ENCODE results near the gene ANKRD11. TPM values are rescaled to one million over a fixed set of nuclear protein-coding genes. Genes with fewer than 3 reads are reported as not detected.
"Not testable (repeated sequence)": the region's sequence is repeated elsewhere in the genome, so short reads cannot be mapped to it uniquely, and the experiment has no call there.

ANKRD11 gene
- total and polyA plus RNA-seq, 7 experiments from 2014 or later, result 8.7 to 254 (median 239) TPM

DNA sequence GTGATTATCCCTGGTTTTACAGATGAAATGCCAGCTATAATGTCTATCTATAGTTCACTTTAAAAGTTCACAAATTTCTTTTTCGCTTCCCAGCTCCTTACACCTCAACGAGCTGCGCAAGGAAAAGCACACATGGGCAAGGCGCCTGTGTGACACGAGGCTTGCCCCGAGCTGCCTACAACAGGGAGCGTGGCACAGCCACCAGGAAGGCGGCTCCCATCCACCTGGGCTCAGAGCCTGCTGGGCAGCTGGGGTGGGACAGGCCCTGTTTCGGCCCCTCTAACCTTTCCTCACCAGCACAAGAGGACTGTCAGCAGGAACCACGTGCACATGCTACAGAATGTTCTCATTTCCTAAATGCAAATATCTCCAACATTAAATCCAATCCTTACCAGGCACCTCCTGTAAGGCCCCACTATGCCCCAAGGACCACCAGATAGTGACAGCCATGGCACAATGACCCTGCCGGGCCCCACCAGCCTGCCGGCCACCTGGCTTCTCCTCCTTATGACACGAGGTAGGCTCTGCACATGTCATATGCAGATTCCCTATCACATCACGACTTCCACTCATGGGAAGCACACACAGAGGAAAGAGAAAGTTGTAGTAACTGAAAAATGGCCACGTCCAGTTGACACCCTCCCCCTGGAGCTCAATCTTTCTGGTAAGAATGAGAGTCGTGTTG is 180.8 kb downstream of the ANKRD11 start:
- ATAC-seq (no peak), DNase-seq (no peak)
- Histone ChIP-seq H3K36me3 (ENCODE audit: control insufficient read depth in 2 of 3, insufficient read depth in 3 of 3, low read length in 3 of 3) (peaks cover 0 to 28% (median 0%) of the 10 kb centered on the region in 3 experiments), H3K27ac (ENCODE audit: low read depth, low read length) (no peak overlapping the region), H3K9me3 (ENCODE audit: control insufficient read depth in 2 of 3, low read length in 3 of 3) (no peaks in the 10 kb centered on the region), H3K27me3 (ENCODE audit: control insufficient read depth in 2 of 2, insufficient read depth in 2 of 2, low read length in 2 of 2) (no peaks in the 10 kb centered on the region), H3K4me1 (ENCODE audit: control insufficient read depth in 2 of 2, insufficient read depth in 2 of 2, low read length in 2 of 2) (peaks cover 41 to 43% of the 10 kb centered on the region in 2 donors), H3K4me3 (ENCODE audit: low read length) (no peak overlapping the region)
- Mint-ChIP-seq H3K36me3 (peaks cover 0 to 14% (median 6%) of the 10 kb centered on the region in 5 donors), H3K27ac (peak overlapping the region in 6 of 9 donors; percentile 4 to 71 (median 54)), H3K27me3 (no peaks in the 10 kb centered on the region), H3K4me3 (no peak overlapping the region), H3K4me1 (peaks cover 44 to 77% (median 63%) of the 10 kb centered on the region in 7 donors), H3K9me3 (peaks cover 0 to 3% (median 0%) of the 10 kb centered on the region in 11 donors)
- CTCF ChIA-PET, result interaction anchor here (0.6 to 1.0 kb wide), 2 partner anchors 12 to 117 kb away, joined by 4 to 7 read pairs; no protein-coding TSS in a partner anchor
- POLR2A ChIA-PET, result interaction anchor here (0.6 to 0.9 kb wide), 2 partner anchors 13 to 198 kb away, joined by 3 read pairs; no protein-coding TSS in a partner anchor
- intact Hi-C loops (cut with micrococcal nuclease), result no loop called here

DNA sequence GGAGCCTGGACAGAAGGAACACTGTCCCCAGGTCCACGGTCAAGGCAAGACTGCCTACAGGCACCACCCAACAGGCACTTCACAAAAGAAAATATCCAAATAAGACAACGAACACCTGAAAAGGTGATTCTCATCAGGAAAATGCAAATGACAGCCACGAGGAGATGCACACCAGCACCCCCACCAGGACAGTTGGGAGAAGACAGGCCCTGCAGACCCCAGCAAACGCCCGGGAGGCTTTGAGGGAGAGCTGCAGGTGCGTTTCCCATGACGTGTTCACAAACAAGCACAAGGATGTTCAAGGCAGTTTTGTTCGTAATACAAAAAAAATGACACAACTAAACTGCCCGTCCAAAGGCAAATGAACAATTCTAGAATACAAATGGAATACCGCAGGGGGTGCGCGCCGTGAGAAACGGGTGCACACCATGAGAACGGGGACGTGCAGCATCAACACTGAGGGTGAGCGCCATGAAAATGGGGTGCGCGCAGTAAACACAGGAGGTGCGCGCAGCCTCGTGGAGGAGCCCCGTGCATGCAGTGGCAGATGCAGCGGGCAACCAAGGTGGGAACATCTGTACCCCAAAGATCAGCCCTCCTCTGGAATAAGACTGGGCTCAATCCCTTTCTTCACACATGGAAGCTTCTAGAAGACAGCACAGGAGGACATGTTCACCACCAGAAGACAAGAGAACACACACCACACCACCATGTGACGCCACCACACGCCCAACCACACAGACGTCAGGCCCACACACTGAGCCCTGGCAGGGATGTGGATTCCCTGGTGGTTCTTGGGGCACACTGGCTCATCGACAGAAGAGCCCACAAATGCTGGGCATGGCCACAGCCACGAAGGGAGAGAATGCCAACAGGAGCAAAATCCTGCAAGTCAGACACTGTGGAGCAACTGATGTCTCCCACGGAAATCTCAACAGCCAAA is 181.7 kb downstream of the ANKRD11 start:
- ChIA-PET CTCF (interaction anchor here (0.6 to 1.0 kb wide), 2 partner anchors 13 to 118 kb away, joined by 4 to 7 read pairs; no protein-coding TSS in a partner anchor), POLR2A (interaction anchor here (0.9 to 1.1 kb wide), 2 partner anchors 8 to 199 kb away, joined by 3 read pairs; no protein-coding TSS in a partner anchor)
- Histone ChIP-seq H3K9me3 (ENCODE audit: control insufficient read depth in 2 of 3, low read length in 3 of 3) (no peaks in the 10 kb centered on the region), H3K4me3 (ENCODE audit: low read length) (no peak overlapping the region), H3K36me3 (ENCODE audit: control insufficient read depth in 2 of 3, insufficient read depth in 3 of 3, low read length in 3 of 3) (peaks cover 0 to 37% (median 8%) of the 10 kb centered on the region in 3 experiments), H3K27me3 (ENCODE audit: control insufficient read depth in 2 of 2, insufficient read depth in 2 of 2, low read length in 2 of 2) (no peaks in the 10 kb centered on the region), H3K4me1 (ENCODE audit: control insufficient read depth in 2 of 2, insufficient read depth in 2 of 2, low read length in 2 of 2) (peaks cover 32 to 40% of the 10 kb centered on the region in 2 donors), H3K27ac (ENCODE audit: low read depth, low read length) (no peak overlapping the region)
- peak; percentile 70 for ATAC-seq
- Mint-ChIP-seq H3K4me3 (peak overlapping the region in 6 of 10 donors; percentile 21 to 62 (median 30)), H3K36me3 (peaks cover 3 to 23% (median 15%) of the 10 kb centered on the region in 5 donors), H3K4me1 (peaks cover 42 to 77% (median 63%) of the 10 kb centered on the region in 7 donors), H3K27ac (peak overlapping the region; percentile 46 to 85 (median 67)), H3K27me3 (no peaks in the 10 kb centered on the region), H3K9me3 (peaks cover 0 to 3% (median 0%) of the 10 kb centered on the region in 11 donors)
- DNase-seq, result peak in 7 of 9 donors; percentile 29 to 43 (median 34)
- intact Hi-C loops (cut with micrococcal nuclease), result no loop called here

DNA sequence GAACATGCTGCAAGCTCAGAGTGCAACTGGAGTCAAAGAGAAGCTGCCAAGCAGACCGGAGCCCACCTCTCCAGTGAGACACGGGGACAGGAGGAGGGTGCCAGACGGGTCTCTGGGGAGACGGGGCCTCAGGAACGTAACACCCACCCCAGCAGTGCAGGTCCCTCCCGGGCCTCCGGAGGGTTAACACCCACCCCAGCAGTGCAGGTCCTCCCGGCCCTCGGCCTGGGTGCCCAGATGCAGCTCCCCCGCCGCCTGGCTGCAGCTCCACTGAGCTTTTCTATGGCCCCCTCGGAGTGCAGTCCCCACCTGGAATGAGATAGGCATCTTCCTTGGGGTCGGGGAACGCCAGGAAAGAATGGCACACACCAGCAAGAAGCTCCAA is 182.9 kb downstream of the ANKRD11 start:
- peak overlapping the region in 1 of 9 donors; percentile 46 for H3K27ac Mint-ChIP-seq
- peaks cover 41 to 73% (median 66%) of the 10 kb centered on the region in 7 donors for H3K4me1 Mint-ChIP-seq
- Histone ChIP-seq H3K9me3 (ENCODE audit: control insufficient read depth in 2 of 3, low read length in 3 of 3) (no peaks in the 10 kb centered on the region), H3K36me3 (ENCODE audit: control insufficient read depth in 2 of 3, insufficient read depth in 3 of 3, low read length in 3 of 3) (peaks cover 0 to 39% (median 17%) of the 10 kb centered on the region in 3 experiments), H3K4me1 (ENCODE audit: control insufficient read depth in 2 of 2, insufficient read depth in 2 of 2, low read length in 2 of 2) (peaks cover 21 to 40% of the 10 kb centered on the region in 2 donors), H3K27ac (ENCODE audit: low read depth, low read length) (no peak overlapping the region), H3K4me3 (ENCODE audit: low read length) (no peak overlapping the region), H3K27me3 (ENCODE audit: control insufficient read depth in 2 of 2, insufficient read depth in 2 of 2, low read length in 2 of 2) (no peaks in the 10 kb centered on the region)
- ATAC-seq (no peak), DNase-seq (no peak)
- POLR2A ChIA-PET, result interaction anchor here (1.1 kb wide), 1 partner anchor 9 kb away, joined by 3 read pairs; no protein-coding TSS in a partner anchor
- H3K4me3 Mint-ChIP-seq, result peak overlapping the region in 3 of 10 donors; percentile 18 to 48 (median 30)
- H3K27me3 Mint-ChIP-seq, result no peaks in the 10 kb centered on the region
- CTCF ChIA-PET, result interaction anchor here (1.5 kb wide), 1 partner anchor 25 kb away, joined by 4 read pairs; no protein-coding TSS in a partner anchor
- intact Hi-C loops (cut with micrococcal nuclease), result no loop called here
- H3K36me3 Mint-ChIP-seq, result peaks cover 3 to 30% (median 15%) of the 10 kb centered on the region in 5 donors
- peaks cover 0 to 3% (median 0%) of the 10 kb centered on the region in 11 donors for H3K9me3 Mint-ChIP-seq

DNA sequence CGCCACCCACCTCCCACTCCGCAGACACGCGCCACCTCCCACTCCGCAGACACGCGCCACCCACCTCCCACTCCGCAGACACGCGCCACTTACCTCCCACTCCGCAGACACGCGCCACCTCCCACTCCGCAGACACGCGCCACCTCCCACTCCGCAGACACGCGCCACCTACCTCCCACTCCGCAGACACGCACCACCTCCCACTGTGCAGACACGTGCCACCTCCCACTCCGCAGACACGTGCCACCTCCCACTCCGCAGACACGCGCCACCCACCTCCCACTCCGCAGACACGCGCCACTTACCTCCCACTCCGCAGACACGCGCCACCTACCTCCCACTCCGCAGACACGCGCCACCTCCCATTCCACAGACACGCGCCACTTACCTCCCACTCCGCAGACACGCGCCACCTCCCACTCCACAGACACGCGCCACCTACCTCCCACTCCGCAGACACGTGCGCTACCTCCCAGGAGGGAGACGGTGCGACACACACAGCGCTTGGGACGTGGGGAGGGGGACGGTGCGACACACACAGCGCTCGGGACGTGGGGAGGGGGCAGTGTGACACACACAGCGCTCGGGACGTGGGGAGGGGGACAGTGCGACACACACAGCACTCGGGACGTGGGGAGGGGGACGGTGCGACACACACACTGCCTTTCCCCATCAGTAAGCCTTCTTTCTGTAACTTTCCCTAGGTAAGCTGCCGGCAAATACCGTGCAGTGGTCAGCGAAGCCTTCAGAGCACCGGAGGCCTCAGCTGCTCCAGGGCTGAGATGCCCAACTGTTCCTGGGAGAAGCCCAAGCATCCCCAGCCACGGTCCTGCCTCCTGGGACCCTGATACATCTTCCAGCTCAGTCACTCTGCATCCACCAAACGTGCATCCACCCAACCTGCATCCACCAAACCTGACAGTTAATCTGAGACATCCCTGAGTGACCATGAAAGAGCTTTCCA is 183.6 kb downstream of the ANKRD11 start:
- H3K27me3 Mint-ChIP-seq; H3K27ac ChIP-seq (ENCODE audit: low read depth, low read length); H3K9me3 ChIP-seq (ENCODE audit: control insufficient read depth in 2 of 3, low read length in 3 of 3); DNase-seq; POLR2A ChIA-PET; H3K27ac Mint-ChIP-seq; H3K27me3 ChIP-seq (ENCODE audit: control insufficient read depth in 2 of 2, insufficient read depth in 2 of 2, low read length in 2 of 2); H3K9me3 Mint-ChIP-seq; ATAC-seq; H3K4me3 ChIP-seq (ENCODE audit: low read length); intact Hi-C loops (cut with micrococcal nuclease): not testable (repeated sequence)
- H3K4me1 ChIP-seq (ENCODE audit: control insufficient read depth in 2 of 2, insufficient read depth in 2 of 2, low read length in 2 of 2), result peaks cover 21 to 40% of the 10 kb centered on the region in 2 donors
- peaks cover 41 to 69% (median 64%) of the 10 kb centered on the region in 7 donors for H3K4me1 Mint-ChIP-seq
- H3K36me3 ChIP-seq (ENCODE audit: control insufficient read depth in 2 of 3, insufficient read depth in 3 of 3, low read length in 3 of 3), result peaks cover 0 to 39% (median 17%) of the 10 kb centered on the region in 3 experiments
- peak overlapping the region in 2 of 10 donors; percentile 18 to 48 for H3K4me3 Mint-ChIP-seq
- H3K36me3 Mint-ChIP-seq, result peaks cover 3 to 30% (median 15%) of the 10 kb centered on the region in 5 donors
- CTCF ChIA-PET, result interaction anchor here (1.5 kb wide), 1 partner anchor 26 kb away, joined by 4 read pairs; no protein-coding TSS in a partner anchor

DNA sequence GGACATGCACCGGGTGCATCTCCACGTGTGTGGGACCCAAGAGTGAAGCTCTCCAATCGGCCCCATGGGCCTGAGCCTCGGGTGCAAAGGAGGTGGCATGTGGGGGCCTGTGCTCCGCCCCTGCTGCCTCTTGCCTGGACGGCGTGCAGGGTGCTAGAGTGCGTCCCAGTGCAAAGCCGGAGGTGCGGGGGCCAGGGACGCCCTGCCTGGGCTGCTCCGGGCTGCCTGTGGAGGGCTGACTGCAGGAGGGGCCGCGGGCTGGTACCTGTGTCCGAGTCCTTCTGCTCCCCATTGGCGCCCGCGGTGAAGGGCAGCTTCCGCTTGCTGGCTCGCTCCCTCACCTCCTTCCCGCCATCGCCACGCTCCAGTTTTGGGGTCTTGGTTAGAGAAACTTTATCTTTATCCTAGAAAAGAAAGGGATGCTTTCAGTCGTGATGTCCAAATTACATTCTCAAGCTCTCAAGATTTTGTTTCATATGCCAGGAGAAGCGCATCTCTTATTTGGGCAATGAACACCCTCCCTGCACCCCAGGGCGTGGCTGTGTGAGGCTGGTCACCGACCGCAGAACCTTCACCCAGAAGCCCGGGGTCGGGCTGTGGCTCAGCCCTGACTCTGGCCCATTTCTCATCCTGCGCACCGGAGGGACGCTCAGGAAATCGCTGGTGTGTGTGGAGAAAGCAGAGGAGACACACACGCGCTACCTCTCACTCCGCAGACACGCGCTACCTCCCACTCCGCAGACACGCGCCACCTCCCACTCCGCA is 185.2 kb downstream of the ANKRD11 start:
- CTCF ChIA-PET, result no interaction called here
- Histone ChIP-seq H3K9me3 (ENCODE audit: control insufficient read depth in 2 of 3, low read length in 3 of 3) (no peaks in the 10 kb centered on the region), H3K36me3 (ENCODE audit: control insufficient read depth in 2 of 3, insufficient read depth in 3 of 3, low read length in 3 of 3) (peaks cover 0 to 56% (median 17%) of the 10 kb centered on the region in 3 experiments), H3K4me1 (ENCODE audit: control insufficient read depth in 2 of 2, insufficient read depth in 2 of 2, low read length in 2 of 2) (peaks cover 21 to 38% of the 10 kb centered on the region in 2 donors), H3K27me3 (ENCODE audit: control insufficient read depth in 2 of 2, insufficient read depth in 2 of 2, low read length in 2 of 2) (no peaks in the 10 kb centered on the region), H3K27ac (ENCODE audit: low read depth, low read length) (no peak overlapping the region), H3K4me3 (ENCODE audit: low read length) (no peak overlapping the region)
- peaks cover 38 to 62% (median 57%) of the 10 kb centered on the region in 7 donors for H3K4me1 Mint-ChIP-seq
- no peak for DNase-seq
- peaks cover 3 to 23% (median 12%) of the 10 kb centered on the region in 5 donors for H3K36me3 Mint-ChIP-seq
- intact Hi-C loops (cut with micrococcal nuclease), result no loop called here
- POLR2A ChIA-PET, result no interaction called here
- H3K4me3 Mint-ChIP-seq, result no peak overlapping the region
- no peak overlapping the region for H3K27ac Mint-ChIP-seq
- H3K9me3 Mint-ChIP-seq, result peaks cover 0 to 3% (median 0%) of the 10 kb centered on the region in 11 donors
- no peak for ATAC-seq
- H3K27me3 Mint-ChIP-seq, result no peaks in the 10 kb centered on the region

All from naive thymus-derived CD4-positive, alpha-beta T cell (primary cell).